Endodermal cell (in vitro differentiated cells): ENCODE results near the gene NKD1. TPM values are rescaled to one million over a fixed set of nuclear protein-coding genes. Genes with fewer than 3 reads are reported as not detected.

Experiments
- DNase-seq: peaks from one replicate; pipeline ENCODE4 v3.0.0-alpha.2; 2017
- H3K27ac ChIP-seq: 2 replicates; pipeline ENCODE4 v1.5.1; 2013; ENCODE audit warnings: mild to moderate bottlenecking, low read depth, low read length, moderate library complexity
- H3K27me3 ChIP-seq: 2 replicates; pipeline ENCODE4 v1.6.1; 2013; ENCODE audit warnings: mild to moderate bottlenecking, low read length, moderate library complexity; ENCODE audit not compliant: insufficient read depth, control insufficient read depth, poor library complexity, severe bottlenecking
- H3K36me3 ChIP-seq: 2 replicates; pipeline ENCODE4 v1.7.0; 2013; ENCODE audit warnings: mild to moderate bottlenecking, low read length, moderate library complexity; ENCODE audit not compliant: control insufficient read depth, insufficient read depth
- H3K4me1 ChIP-seq: one replicate; pipeline ENCODE4 v1.7.0; 2013; ENCODE audit warnings: low read length; ENCODE audit not compliant: control insufficient read depth, insufficient read depth
- H3K4me3 ChIP-seq: 2 replicates; pipeline ENCODE4 v1.5.1; 2013; ENCODE audit warnings: mild to moderate bottlenecking, low read length, moderate library complexity
- H3K9ac ChIP-seq: 2 replicates; pipeline ENCODE4 v1.6.1; 2013; ENCODE audit warnings: mild to moderate bottlenecking, low read length, moderate library complexity; ENCODE audit not compliant: poor library complexity, severe bottlenecking; ENCODE audit errors: extremely low read depth
- H3K9me3 ChIP-seq: 2 replicates; pipeline ENCODE4 v1.6.1; 2013; ENCODE audit warnings: mild to moderate bottlenecking, low read length, moderate library complexity; ENCODE audit not compliant: control insufficient read depth
- H3K27ac Mint-ChIP-seq: 2 replicates; pipeline ENCODE4 v1.8.0; 2020; ENCODE audit warnings: mixed read lengths
- H3K27me3 Mint-ChIP-seq: 2 replicates; pipeline ENCODE4 v1.8.0; 2021; ENCODE audit warnings: mild to moderate bottlenecking, mixed read lengths; ENCODE audit not compliant: insufficient read depth
- H3K36me3 Mint-ChIP-seq: 2 replicates; pipeline ENCODE4 v1.8.0; 2020; ENCODE audit warnings: low read depth, mixed read lengths
- H3K4me1 Mint-ChIP-seq: 2 replicates; pipeline ENCODE4 v1.8.0; 2020; ENCODE audit warnings: mixed read lengths
- H3K4me3 Mint-ChIP-seq: 2 replicates; pipeline ENCODE4 v1.8.0; 2020; ENCODE audit warnings: mild to moderate bottlenecking, moderate library complexity, mixed read lengths
- H3K9me3 Mint-ChIP-seq: 2 replicates; pipeline ENCODE4 v1.8.0; 2020; ENCODE audit warnings: mild to moderate bottlenecking, mixed read lengths
- WGBS, 2 experiments: methylation state at CpG; one replicate each; pipeline versions ENCODE4 v1.1.5 to v1.1.7; 2013; ENCODE audit warnings: missing lambda C conversion rate in 2 of 2, mixed read lengths in 1 of 2; ENCODE audit not compliant: insufficient coverage in 1 of 2, insufficient read length in 1 of 2; 5-methylcytosine and 5-hydroxymethylcytosine counted together
- total RNA-seq, 2 donors: library from RNA; stranded (reverse); fragmentation: NEBNext Ultra II Directional in 1 of 2; extraction: Animal tissue kit (Norgen Biotek cat#: 25700) in 1 of 2; gene quantifications; 2 replicates in 1 of 2; 3 replicates in 1 of 2; pipeline ENCODE4 v1.2.1, GENCODE V29; 2021
- TF ChIP-seq, protein P1 (sequence below): fragments of 200-600 bp; sonication (generic); conservative IDR thresholded peaks from 2 replicates; pipeline ENCODE4 v1.5.0; 2021; ENCODE audit warnings: antibody characterized with exemption, mild to moderate bottlenecking

Gene NKD1
- total RNA-seq, 2 donors from 2014 or later: 7.0 to 9.5 TPM

DNA sequence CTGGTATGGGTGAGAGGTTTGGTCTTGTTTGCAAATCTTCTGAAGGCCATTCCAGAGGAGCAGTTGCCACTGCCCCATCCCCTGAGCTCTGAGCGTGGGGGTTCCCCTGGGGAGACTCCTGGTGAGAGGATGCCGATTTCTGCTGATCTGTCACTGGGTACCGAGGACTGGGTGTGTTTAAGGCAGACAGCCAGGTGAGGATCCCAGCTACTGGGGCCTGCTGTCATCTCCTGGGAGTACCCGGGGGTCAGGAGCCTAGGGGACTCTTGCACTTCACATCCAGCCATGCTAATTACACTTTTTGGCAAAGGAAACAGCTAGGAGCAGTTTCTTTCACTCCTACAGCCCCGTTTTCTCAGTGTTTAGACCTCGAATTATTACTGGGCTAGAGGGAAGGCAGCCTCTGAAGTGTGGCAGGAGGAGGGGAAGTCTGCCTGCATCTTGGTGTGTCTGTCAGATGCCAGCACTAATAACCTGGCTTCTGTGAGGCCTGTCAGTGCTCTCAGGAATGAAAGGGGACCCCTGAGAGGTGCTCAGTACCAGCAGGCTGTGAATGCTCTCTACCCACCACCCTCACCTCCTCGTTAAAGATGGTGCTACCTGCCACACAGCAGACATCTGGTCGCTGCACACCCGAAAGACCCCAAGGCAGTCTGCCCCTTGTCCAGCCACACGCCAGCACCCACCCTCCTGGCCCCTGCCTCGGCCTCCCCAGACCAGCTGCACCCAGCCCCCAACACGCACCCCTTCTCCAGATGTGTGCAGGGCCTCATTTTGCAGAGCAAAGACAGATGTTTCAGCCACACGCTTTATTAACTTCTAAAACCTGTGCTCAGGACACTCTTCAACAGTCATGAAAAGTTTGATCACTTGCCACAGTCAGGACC lies 89.8 kb downstream of the NKD1 start:
- no peaks in the 10 kb centered on the region for H3K9me3 Mint-ChIP-seq
- Histone ChIP-seq H3K4me3 (no peak overlapping the region), H3K9ac (no peak overlapping the region), H3K27me3 (no peaks in the 10 kb centered on the region), H3K36me3 (no peaks in the 10 kb centered on the region), H3K9me3 (no peaks in the 10 kb centered on the region), H3K4me1 (no peaks in the 10 kb centered on the region), H3K27ac (no peak overlapping the region)
- TF ChIP-seq, protein P1, sequence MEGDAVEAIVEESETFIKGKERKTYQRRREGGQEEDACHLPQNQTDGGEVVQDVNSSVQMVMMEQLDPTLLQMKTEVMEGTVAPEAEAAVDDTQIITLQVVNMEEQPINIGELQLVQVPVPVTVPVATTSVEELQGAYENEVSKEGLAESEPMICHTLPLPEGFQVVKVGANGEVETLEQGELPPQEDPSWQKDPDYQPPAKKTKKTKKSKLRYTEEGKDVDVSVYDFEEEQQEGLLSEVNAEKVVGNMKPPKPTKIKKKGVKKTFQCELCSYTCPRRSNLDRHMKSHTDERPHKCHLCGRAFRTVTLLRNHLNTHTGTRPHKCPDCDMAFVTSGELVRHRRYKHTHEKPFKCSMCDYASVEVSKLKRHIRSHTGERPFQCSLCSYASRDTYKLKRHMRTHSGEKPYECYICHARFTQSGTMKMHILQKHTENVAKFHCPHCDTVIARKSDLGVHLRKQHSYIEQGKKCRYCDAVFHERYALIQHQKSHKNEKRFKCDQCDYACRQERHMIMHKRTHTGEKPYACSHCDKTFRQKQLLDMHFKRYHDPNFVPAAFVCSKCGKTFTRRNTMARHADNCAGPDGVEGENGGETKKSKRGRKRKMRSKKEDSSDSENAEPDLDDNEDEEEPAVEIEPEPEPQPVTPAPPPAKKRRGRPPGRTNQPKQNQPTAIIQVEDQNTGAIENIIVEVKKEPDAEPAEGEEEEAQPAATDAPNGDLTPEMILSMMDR: no peak
- no peak overlapping the region for H3K4me3 Mint-ChIP-seq
- DNase-seq: no peak
- no peak overlapping the region for H3K27ac Mint-ChIP-seq
- WGBS, 2 experiments: 85 to 90% methylated on average over 8 to 13 of the region's 13 CpGs
- no peaks in the 10 kb centered on the region for H3K36me3 Mint-ChIP-seq
- no peaks in the 10 kb centered on the region for H3K4me1 Mint-ChIP-seq
- no peaks in the 10 kb centered on the region for H3K27me3 Mint-ChIP-seq

DNA sequence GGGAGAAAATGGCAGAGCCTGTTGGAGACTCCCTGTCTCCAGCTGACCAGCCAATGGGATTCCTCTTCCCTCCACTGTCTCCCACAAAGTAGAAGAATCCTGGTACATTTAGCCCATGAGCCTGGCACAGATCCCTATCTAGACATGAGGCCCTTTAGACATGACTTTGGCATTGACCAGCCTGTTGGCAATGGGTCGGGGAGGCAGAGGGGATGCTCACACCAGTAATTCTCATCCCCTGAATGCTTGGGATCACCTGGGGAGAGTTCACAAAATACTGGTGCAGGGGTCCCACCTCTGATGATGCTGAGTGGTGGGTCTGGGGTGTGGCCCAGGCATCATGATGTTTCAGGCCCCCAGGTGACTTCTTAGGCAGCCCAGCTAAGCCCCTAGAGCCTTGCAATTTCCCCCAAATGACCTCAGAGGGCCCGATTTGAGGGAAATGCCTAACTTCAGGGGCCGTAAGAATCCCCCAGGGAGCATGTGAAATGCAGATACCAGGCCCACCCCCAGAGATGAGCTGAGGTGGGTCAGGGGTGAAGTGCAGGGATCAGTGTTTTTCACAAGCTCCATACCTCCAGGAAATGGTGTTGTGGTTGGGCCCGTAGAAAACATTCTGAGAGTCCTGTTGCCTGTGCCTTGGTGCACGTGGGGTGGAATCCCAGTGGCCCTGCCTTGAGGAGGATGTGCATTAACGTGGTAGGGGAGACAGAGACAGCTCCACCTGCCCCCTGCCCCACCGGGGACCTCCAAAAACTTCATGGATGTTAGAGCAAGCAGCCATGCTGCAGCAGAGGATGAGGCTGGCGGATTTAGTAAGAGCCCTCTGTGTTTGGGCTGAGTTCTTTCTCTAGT lies 90.8 kb downstream of the NKD1 start:
- Histone ChIP-seq H3K36me3 (no peaks in the 10 kb centered on the region), H3K9me3 (no peaks in the 10 kb centered on the region), H3K27ac (no peak overlapping the region), H3K27me3 (no peaks in the 10 kb centered on the region), H3K4me3 (no peak overlapping the region), H3K9ac (no peak overlapping the region), H3K4me1 (no peaks in the 10 kb centered on the region)
- TF ChIP-seq, protein P1: no peak
- no peaks in the 10 kb centered on the region for H3K4me1 Mint-ChIP-seq
- no peak overlapping the region for H3K27ac Mint-ChIP-seq
- H3K4me3 Mint-ChIP-seq: no peak overlapping the region
- no peak for DNase-seq
- no peaks in the 10 kb centered on the region for H3K36me3 Mint-ChIP-seq
- no peaks in the 10 kb centered on the region for H3K27me3 Mint-ChIP-seq
- WGBS, 2 experiments: 90 to 96% methylated on average over 7 to 8 of the region's 8 CpGs
- H3K9me3 Mint-ChIP-seq: no peaks in the 10 kb centered on the region

DNA sequence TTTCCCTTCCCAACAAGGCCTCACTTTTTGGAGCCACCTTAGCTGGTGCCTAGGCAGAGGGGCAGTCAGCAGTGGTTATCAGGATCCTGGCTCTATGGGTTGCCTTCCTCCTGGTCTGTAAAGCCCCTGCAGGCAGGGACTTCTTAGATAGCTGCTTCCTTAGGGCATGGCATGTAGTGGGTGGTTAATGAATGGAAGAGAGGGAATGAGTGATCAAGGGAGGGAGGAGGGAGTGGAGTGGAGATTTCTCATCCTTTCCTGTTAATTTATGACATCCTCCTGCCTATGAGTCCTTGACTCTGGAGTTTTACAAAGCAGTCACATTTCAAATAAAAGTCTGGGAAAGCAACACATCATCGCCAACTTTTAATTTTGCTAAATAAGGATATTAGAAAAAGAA lies 92.2 kb downstream of the NKD1 start:
- WGBS, 2 experiments: 100% methylated on average over 1 of the region's 1 CpG; no CpG with 5 or more reads in 1 of the 2 experiments
- H3K27me3 ChIP-seq: no peaks in the 10 kb centered on the region
- TF ChIP-seq, protein P1: no peak
- H3K4me3 Mint-ChIP-seq: no peak overlapping the region
- no peak for DNase-seq
- H3K4me1 ChIP-seq: no peaks in the 10 kb centered on the region
- no peak overlapping the region for H3K9ac ChIP-seq
- no peak overlapping the region for H3K27ac ChIP-seq
- no peaks in the 10 kb centered on the region for H3K9me3 ChIP-seq
- no peaks in the 10 kb centered on the region for H3K36me3 Mint-ChIP-seq
- no peaks in the 10 kb centered on the region for H3K9me3 Mint-ChIP-seq
- peaks cover 1% of the 10 kb centered on the region for H3K27me3 Mint-ChIP-seq
- peaks cover 7% of the 10 kb centered on the region for H3K4me1 Mint-ChIP-seq
- H3K36me3 ChIP-seq: no peaks in the 10 kb centered on the region
- no peak overlapping the region for H3K4me3 ChIP-seq
- H3K27ac Mint-ChIP-seq: no peak overlapping the region
